ENCODE data around the gene VSIR.

VSIR gene

GRCh38 chr10:71697938-71698709 is 75.2 kb downstream of the VSIR start:
- Histone ChIP-seq H3K4me1 (ENCODE audit: insufficient read depth, low read length) (no peaks in the 10 kb centered on the region), H3K27ac (ENCODE audit: low read length) (no peak overlapping the region), H3K4me3 (ENCODE audit: low read length) (no peak overlapping the region), H3K27me3 (ENCODE audit: insufficient read depth, low read length) (no peaks in the 10 kb centered on the region), H3K9me3 (ENCODE audit: insufficient read depth, low read depth, low read length) (no peaks in the 10 kb centered on the region), H3K9ac (ENCODE audit: low read depth, low read length) (no peak overlapping the region), H3K36me3 (ENCODE audit: insufficient read depth, low read depth, low read length) (no peaks in the 10 kb centered on the region)
